NCI-H82 treated with DMSO at 0.1 percent for 48 hours (cell line): Measurements from ENCODE around the gene SP4.

Experiments used
- DNase-seq: peaks from one replicate; lab custom pipeline; 2025; ENCODE audit not compliant: unreplicated experiment; lab: John Stamatoyannopoulos, UW

The SP4 gene

DNA sequence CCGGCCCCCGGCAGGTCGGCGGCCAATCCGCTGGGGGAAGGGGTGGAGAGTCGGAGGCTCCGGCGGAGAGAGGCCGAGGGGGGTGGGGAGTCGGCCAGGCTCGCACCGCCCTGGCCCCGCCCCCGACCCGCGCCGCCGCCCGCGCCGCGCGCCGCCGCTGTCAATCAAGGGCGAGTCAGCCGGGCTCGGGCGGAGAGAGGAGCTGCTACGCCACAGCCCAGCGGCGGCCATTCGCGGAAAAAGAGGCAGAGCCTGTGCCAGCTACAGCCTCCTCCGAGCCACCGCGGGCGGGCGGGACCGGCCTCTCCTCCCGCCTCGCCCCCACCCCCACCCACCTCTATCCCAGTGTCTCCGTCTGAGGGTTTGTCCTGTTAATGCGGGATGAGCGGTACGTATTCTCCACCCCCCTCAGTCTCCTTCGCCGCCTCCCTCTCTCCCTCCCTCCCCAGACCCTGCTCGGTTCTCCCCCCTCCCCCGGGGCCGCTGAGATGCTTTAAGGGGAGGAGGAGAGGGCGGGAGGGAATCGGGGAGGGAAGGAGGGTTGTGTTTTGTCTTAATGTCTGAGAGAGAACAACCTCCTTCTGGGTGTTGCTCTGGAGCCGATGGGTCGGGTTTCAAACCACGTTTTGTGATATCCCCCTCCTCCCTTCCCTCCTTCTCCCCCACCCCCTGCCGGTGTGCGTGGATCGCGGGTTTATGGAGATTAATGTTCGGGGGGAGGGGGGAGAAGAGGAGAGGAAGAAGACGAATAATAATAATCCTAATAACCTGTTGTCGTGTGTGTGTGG lies at the start of gene SP4:
SP4 (plus strand) TSS at position 213 of the 788 bp plus-strand sequence; CDS start at position 382, 169 bp downstream.
- peak; percentile 87 for DNase-seq

GRCh38 chr7:21383227-21384220 lies 44.4 kb upstream of the SP4 start:
- DNase-seq, result no peak

GRCh38 chr7:21393937-21394336 lies 33.9 kb upstream of the SP4 start:
- DNase-seq, result no peak

DNA sequence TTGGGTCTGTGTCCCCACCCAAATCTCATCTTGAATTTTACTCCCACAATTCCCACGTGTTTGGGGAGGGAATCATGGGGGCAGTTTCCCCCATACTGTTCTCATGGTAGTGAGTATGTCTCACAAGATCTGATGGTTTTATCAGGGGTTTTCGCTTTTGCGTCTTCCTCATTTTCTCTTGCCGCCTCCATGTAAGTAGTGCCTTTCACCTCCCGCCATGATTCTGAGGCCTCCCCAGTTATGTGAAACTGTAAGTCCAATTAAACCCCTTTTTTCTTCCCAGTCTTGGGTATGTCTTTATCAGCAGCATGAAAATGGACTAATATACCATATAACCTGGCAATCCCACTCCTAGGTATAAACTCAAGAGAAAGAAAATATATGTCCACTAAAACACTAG lies 25.9 kb upstream of the SP4 start:
- no peak for DNase-seq

GRCh38 chr7:21407796-21408480 lies 19.9 kb upstream of the SP4 start:
- no peak for DNase-seq

GRCh38 chr7:21408481-21408820 lies 19.4 kb upstream of the SP4 start:
- DNase-seq, result no peak

DNA sequence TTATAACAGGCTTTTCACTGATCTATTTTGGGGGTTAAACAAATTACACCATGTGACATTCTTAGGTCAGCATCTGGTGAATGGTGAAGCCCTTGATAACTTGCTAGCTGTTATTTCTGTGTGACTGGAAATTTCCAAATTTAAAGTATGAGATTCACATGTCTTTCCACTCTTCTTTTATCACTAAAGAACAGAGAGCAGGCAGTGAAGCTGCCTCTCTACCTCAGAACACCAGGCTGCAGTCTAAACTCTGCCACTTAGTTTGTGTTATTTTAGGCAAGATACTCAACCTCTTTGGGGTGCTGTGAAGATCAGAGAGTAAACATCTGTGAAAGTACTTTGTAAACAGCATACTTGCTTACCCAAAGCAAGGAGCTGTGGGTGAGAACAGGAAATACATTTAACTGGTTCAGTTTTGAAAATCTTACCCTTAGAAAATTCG lies 15.5 kb upstream of the SP4 start:
- DNase-seq, result no peak

DNA sequence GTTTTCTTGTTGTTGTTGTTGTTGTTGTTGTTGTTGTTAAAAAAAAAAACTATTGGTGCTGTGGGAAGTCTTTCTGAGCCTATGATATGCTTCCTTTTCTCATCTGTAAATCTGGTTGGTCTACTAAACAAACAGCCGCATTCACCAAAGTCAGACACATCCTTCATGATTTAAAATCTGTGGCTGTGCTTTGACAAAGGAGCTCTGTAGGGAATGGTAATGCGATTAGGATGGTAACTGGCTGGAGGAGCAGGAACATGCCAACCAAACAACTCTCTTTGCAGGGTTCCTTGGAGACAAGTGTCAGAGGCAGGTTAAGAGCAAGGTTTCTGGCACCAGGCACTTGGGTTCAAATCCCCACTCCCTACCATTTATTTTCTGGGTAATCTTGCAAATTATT lies 14.9 kb upstream of the SP4 start:
- DNase-seq, result peak; percentile 91

DNA sequence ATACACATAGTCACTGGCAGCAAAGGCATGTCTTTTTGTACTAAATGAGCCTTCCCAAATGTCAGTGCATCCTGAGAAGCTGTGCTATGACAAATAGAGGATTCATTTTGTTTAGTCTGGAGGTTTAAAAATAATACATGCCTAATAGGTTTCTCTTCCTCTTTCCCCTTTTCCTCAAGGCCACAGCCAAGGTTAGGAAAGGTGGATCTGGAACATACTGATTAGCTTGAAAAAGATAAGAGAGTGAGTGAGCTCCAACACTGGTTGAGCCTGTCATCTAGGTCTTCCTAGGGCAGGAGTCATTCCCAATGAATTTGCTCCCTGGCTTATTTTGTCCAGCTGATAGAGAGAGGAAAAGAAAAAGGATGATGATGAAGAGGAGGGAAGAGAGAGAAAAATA lies 14.4 kb upstream of the SP4 start:
- no peak for DNase-seq

- no peak for DNase-seq
These were observed 13.0 kb upstream of the SP4 start for GRCh38 chr7:21414795-21415393.

DNA sequence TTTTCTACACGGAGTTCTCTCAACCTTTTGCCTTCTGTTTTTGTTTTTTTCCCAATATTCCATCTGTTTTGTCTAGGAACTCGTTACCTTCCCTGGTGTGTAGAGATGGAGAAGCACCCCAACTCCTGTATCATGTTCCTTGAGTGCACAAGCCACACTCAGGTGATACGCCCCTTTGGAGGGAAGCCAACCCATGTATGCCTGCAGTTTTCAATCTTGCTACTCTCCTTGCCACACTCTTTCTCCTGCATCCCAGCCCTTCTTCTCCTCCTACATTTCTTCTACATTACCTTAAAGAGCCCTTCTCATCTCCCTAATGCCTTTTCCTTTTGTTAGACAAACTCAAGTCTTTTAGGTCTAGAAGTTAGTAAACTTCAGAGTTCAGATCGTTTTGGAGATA lies 10.2 kb upstream of the SP4 start:
- DNase-seq, result no peak

- DNase-seq, result no peak
These were observed 5.1 kb upstream of the SP4 start for GRCh38 chr7:21422751-21423150.

- DNase-seq, result no peak
These were observed 2.6 kb upstream of the SP4 start for GRCh38 chr7:21425290-21425689.

DNA sequence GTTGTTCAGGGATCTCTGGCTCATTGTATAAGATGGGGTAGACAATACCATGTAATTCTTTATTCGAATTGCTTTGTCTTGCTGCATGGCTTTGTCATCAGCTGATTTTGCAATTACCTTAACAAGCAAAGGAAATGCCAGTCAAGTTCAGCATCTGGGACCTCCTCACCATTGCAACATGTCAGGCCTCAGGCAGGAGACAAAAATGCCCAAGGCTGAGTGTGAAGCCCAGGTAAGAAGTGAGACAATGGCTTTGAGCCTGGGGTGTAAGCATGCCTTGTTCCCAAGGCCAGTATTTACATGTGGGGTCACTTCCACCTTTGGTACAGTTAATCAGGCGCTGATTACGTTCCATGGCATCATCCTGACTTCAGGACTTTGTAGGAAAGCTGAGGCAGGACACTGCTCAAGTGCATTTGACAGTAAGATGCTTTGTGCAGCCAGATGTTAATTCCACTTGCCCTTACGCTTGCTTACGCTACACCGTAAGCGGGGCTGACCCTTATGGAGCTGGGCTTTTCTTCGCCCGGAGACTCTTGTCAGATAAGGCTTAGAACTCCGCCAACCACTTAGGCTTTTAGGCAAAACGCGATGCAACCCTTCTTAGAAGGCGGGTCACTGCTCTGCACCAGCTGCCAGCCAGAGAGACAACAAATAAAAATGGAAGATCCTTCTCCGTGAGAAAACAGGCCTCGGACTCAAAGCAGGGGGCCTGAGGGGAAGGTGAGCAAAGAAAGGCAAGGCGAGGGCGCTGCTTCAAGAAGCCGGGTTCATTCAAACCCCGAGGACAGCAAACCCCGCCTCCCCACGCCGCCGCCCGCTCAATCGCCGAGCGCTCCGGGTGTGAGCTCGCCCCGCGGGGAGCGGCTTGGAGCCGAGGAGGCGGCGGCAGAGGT lies 1.3 kb upstream of the SP4 start:
- DNase-seq, result no peak

DNA sequence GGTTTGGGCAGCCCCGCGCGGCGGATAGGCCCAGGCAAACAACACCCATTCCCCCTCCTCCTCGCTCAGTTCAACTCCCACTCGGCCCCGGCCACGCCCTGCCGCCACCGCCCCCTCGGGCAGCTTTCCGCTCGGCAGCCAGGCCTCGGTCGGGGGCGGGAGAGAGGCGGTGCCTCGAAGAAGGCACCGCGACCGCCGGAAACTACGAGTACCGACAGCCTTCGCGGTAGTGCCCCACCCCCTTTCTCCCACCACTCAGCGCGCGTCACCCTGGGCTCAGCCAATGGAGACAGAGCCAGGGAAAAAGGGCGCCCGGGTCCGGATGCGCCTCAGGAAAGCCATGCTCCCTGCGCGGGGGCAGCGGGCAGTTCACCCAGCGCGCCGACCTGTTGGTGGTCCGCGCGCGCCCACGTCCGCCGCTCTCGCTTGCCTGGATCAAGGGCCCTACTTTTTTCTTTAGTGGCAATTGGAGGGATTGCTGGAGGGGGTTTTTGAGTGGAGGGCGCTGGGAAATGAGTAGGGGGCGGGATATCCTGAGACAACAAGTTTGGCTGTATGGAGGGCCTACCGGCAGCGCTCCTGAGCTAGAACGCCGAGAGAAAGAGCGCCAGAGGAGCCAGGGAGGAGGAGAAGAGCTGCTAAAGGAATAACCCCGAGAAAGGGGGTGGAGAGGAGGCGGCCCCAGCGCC lies 557 bp upstream of the SP4 start:
- peak; percentile 96 for DNase-seq

DNA sequence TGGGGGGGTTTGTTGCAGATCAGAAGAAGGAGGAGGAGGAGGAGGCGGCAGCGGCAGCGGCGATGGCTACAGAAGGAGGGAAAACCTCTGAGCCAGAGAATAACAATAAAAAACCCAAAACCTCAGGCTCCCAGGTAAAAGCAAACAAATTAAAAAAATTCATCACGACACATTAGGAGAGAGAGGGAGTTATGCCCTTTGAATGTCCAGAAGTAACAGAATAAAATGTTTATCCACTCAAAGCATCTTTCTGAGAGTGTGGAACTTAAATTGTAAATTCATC lies 717 bp downstream of the SP4 start:
- DNase-seq, result no peak

- DNase-seq, result no peak
These were observed 1.1 kb downstream of the SP4 start for GRCh38 chr7:21429021-21429420.

- no peak for DNase-seq
These were observed 2.1 kb downstream of the SP4 start for GRCh38 chr7:21429786-21430574.

DNA sequence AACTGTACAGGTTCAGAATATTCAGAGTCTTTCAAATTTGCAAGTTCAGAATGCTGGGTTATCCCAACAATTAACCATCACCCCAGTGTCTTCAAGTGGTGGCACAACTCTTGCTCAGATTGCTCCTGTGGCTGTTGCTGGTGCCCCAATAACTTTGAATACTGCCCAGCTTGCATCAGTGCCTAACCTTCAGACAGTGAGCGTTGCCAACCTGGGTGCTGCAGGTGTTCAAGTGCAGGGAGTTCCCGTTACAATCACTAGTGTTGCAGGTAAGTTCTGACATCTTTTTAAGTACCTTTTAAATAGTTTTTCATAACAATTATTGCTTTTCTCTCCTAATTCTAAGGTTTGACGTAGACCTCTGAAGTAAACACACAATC lies 2.7 kb downstream of the SP4 start:
- DNase-seq, result no peak
